IMR-90 (cell line): ENCODE data around the gene TBC1D22B. TPM values are rescaled to one million over a fixed set of nuclear protein-coding genes. Genes with fewer than 3 reads are reported as not detected.

Source experiments
- ATAC-seq: fragments of 200-7000 bp; cut with Tn5 transposase; 2 replicates; pipeline ENCODE4 v1.9.1; 2020; ENCODE audit warnings: low read depth, mild to moderate bottlenecking, moderate library complexity
- BruUV-seq: library from RNA; stranded (reverse); fragments of 400-500 nt; replicated peaks from 2 replicates; lab custom pipeline; 2021; lab: Mats Ljungman, UMichigan
- CTCF ChIA-PET: fragments of 300-600 bp; formaldehyde crosslinking; extraction: SDS; loops from one replicate; lab custom pipeline; 2021; ENCODE audit warnings: antibody characterized with exemption; lab: Yijun Ruan, JAX
- POLR2A ChIA-PET: fragments of 300-600 bp; sonication (Branson Sonifier 250); formaldehyde crosslinking; loops from one replicate; lab custom pipeline; 2022; ENCODE audit warnings: antibody characterized with exemption; ENCODE audit not compliant: unreplicated experiment; lab: Charles Lee
- DNase-seq: peaks from one replicate; pipeline ENCODE4 v3.0.0; 2013
- H2AFZ ChIP-seq: replicated peaks from 2 replicates; pipeline ENCODE3; 2013; ENCODE audit warnings: low read length, mild to moderate bottlenecking; ENCODE audit not compliant: poor library complexity
- H2AK5ac ChIP-seq: 2 replicates; pipeline ENCODE4 v1.6.1; 2013; ENCODE audit warnings: low read depth, low read length, inconsistent platforms
- H2AK9ac ChIP-seq: replicated peaks from 2 replicates; pipeline ENCODE3; 2013; ENCODE audit warnings: mild to moderate bottlenecking, low read depth, low read length, moderate library complexity; ENCODE audit not compliant: poor library complexity
- H2BK120ac ChIP-seq: 2 replicates; pipeline ENCODE4 v1.6.1; 2013; ENCODE audit warnings: low read depth, low read length, inconsistent platforms
- H2BK15ac ChIP-seq: 3 replicates; pipeline ENCODE4 v1.6.1; 2013; ENCODE audit warnings: low read depth, low read length, inconsistent platforms
- H2BK20ac ChIP-seq: 2 replicates; pipeline ENCODE4 v1.6.1; 2013; ENCODE audit warnings: low read depth, mild to moderate bottlenecking, inconsistent platforms, low read length, moderate library complexity
- H2BK5ac ChIP-seq: 2 replicates; pipeline ENCODE4 v1.6.1; 2013; ENCODE audit warnings: mild to moderate bottlenecking, low read depth, low read length, inconsistent platforms; ENCODE audit not compliant: poor library complexity, severe bottlenecking
- H3K14ac ChIP-seq: replicated peaks from 2 replicates; pipeline ENCODE4 v1.6.1; 2013; ENCODE audit warnings: low read depth, low read length, inconsistent platforms
- H3K18ac ChIP-seq: 2 replicates; pipeline ENCODE4 v1.6.1; 2013; ENCODE audit warnings: low read depth, low read length, control low read depth
- H3K23ac ChIP-seq: 2 replicates; pipeline ENCODE4 v1.6.1; 2013; ENCODE audit warnings: low read depth, low read length, inconsistent platforms
- H3K27ac ChIP-seq: 2 replicates; pipeline ENCODE4 v1.5.1; 2013; ENCODE audit warnings: mild to moderate bottlenecking, control low read depth, low read length; ENCODE audit not compliant: insufficient read depth
- H3K27me3 ChIP-seq: 2 replicates; pipeline ENCODE4 v1.6.1; 2013; ENCODE audit warnings: low read length; ENCODE audit not compliant: control insufficient read depth, insufficient read depth
- H3K36me3 ChIP-seq: 2 replicates; pipeline ENCODE4 v1.6.1; 2013; ENCODE audit warnings: low read length, mixed read lengths; ENCODE audit not compliant: control insufficient read depth, insufficient read depth
- H3K4ac ChIP-seq: 2 replicates; pipeline ENCODE4 v1.6.1; 2013; ENCODE audit warnings: low read depth, low read length, inconsistent platforms
- H3K4me1 ChIP-seq: 2 replicates; pipeline ENCODE4 v1.6.1; 2013; ENCODE audit warnings: low read length, mixed read lengths; ENCODE audit not compliant: control insufficient read depth, insufficient read depth
- H3K4me2 ChIP-seq: 2 replicates; pipeline ENCODE4 v1.6.1; 2013; ENCODE audit warnings: low read depth, mild to moderate bottlenecking, control low read depth, low read length, moderate library complexity
- H3K4me3 ChIP-seq: 2 replicates; pipeline ENCODE4 v1.5.1; 2013; ENCODE audit warnings: low read depth, mild to moderate bottlenecking, control low read depth, low read length, moderate library complexity; ENCODE audit not compliant: insufficient read depth
- H3K56ac ChIP-seq: 2 replicates; pipeline ENCODE4 v1.6.1; 2013; ENCODE audit warnings: low read length, inconsistent platforms; ENCODE audit not compliant: insufficient read depth; ENCODE audit errors: extremely low read depth
- H3K79me1 ChIP-seq, 2 experiments: 2 replicates each; pipeline ENCODE4 v1.6.1; 2013; ENCODE audit warnings: low read length in 2 of 2, inconsistent platforms in 1 of 2, low read depth in 1 of 2
- H3K9ac ChIP-seq: 2 replicates; pipeline ENCODE4 v1.6.1; 2013; ENCODE audit warnings: low read depth, low read length, control low read depth
- H3K9me1 ChIP-seq: 2 replicates; pipeline ENCODE4 v1.6.1; 2013; ENCODE audit warnings: low read length, inconsistent platforms; ENCODE audit not compliant: insufficient read depth
- H3K9me3 ChIP-seq: 2 replicates; pipeline ENCODE4 v1.6.1; 2013; ENCODE audit warnings: low read length; ENCODE audit not compliant: control insufficient read depth, insufficient read depth
- H4K20me1 ChIP-seq: 2 replicates; pipeline ENCODE4 v1.6.1; 2013; ENCODE audit warnings: low read length, inconsistent platforms; ENCODE audit not compliant: insufficient read depth
- H4K5ac ChIP-seq: 2 replicates; pipeline ENCODE4 v1.6.1; 2013; ENCODE audit warnings: mild to moderate bottlenecking, low read depth, low read length, control low read depth
- H4K8ac ChIP-seq, 2 experiments: 2 replicates each; pipeline ENCODE4 v1.6.1; 2013; ENCODE audit warnings: low read depth in 2 of 2, low read length in 2 of 2, control low read depth in 1 of 2, inconsistent platforms in 1 of 2
- H4K91ac ChIP-seq: 2 replicates; pipeline ENCODE4 v1.6.1; 2013; ENCODE audit warnings: low read depth, low read length, inconsistent platforms; ENCODE audit not compliant: insufficient read depth
- BHLHE40 ChIP-seq: fragments of 150-350 bp; IDR thresholded peaks from 2 replicates; pipeline ENCODE4 v1.6.1; 2016; ENCODE audit warnings: mild to moderate bottlenecking, low read depth, low read length
- CEBPB ChIP-seq: IDR thresholded peaks from 2 replicates; pipeline ENCODE4 v1.6.1; 2012; ENCODE audit warnings: low read depth, low read length, improper control_type of control experiment
- CHD1 ChIP-seq: IDR thresholded peaks from 2 replicates; pipeline ENCODE4 v1.6.1; 2012; ENCODE audit warnings: low read depth, low read length, improper control_type of control experiment
- FOS ChIP-seq: fragments of 150-350 bp; IDR thresholded peaks from 2 replicates; pipeline ENCODE4 v1.6.1; 2016; ENCODE audit warnings: low read depth, low read length
- MAFK ChIP-seq: IDR thresholded peaks from 2 replicates; pipeline ENCODE4 v1.6.1; 2012; ENCODE audit warnings: low read depth, low read length, improper control_type of control experiment
- MXI1 ChIP-seq: IDR thresholded peaks from 2 replicates; pipeline ENCODE4 v1.6.1; 2012; ENCODE audit warnings: low read depth, mild to moderate bottlenecking, low read length, moderate library complexity, borderline replicate concordance
- NFE2L2 ChIP-seq: fragments of 150-350 bp; IDR thresholded peaks from 2 replicates; pipeline ENCODE4 v1.6.1; 2016; ENCODE audit warnings: low read depth, mild to moderate bottlenecking, low read length
- RAD21 ChIP-seq: IDR thresholded peaks from 2 replicates; pipeline ENCODE4 v1.6.1; 2012; ENCODE audit warnings: low read length, improper control_type of control experiment
- RCOR1 ChIP-seq: IDR thresholded peaks from 2 replicates; pipeline ENCODE4 v1.6.1; 2012; ENCODE audit warnings: mild to moderate bottlenecking, low read length, improper control_type of control experiment; ENCODE audit not compliant: insufficient replicate concordance
- RFX5 ChIP-seq: IDR thresholded peaks from 2 replicates; pipeline ENCODE4 v1.8.0; 2012; ENCODE audit warnings: low read depth, mild to moderate bottlenecking, low read length, moderate library complexity
- SMC3 ChIP-seq: fragments of 150-350 bp; IDR thresholded peaks from 2 replicates; pipeline ENCODE4 v1.6.1; 2016; ENCODE audit warnings: low read depth, mild to moderate bottlenecking, antibody characterized with exemption, low read length, moderate library complexity
- WGBS, 2 experiments: methylation state at CpG; one replicate each; pipeline versions ENCODE4 v1.1.5 to v1.1.7; 2013; ENCODE audit warnings: missing lambda C conversion rate in 2 of 2; ENCODE audit not compliant: insufficient read length in 1 of 2; ENCODE audit errors: extremely low coverage in 2 of 2; 5-methylcytosine and 5-hydroxymethylcytosine counted together
- dilution Hi-C: fragments of 300-500 bp; cut with HindIII; formaldehyde crosslinking; loops from one replicate; pipeline ENCODE4 v1.14.3; 2018; ENCODE audit warnings: low sequenced_read_pairs; ENCODE audit not compliant: unreplicated experiment
- in situ Hi-C: fragments of 300-500 bp; cut with MboI; formaldehyde crosslinking; loops from 3 replicates; pipeline ENCODE4 v1.14.3; 2019; ENCODE audit warnings: low sequenced_read_pairs, inconsistent platforms, mixed read lengths
- intact Hi-C: fragments of 100-400 bp; cut with micrococcal nuclease; formaldehyde crosslinking; loops from 2 replicates; pipeline ENCODE4 v1.10.0; 2022
- polyA plus RNA-seq, 3 experiments: library from polyadenylated mRNA; depleted of rRNA; stranded (reverse); fragments of >200 nt; gene quantifications; 2 replicates each; pipeline ENCODE4 v1.2.3, GENCODE V29; 2012; ENCODE audit warnings: low replicate concordance in 1 of 3
- total RNA-seq: library from RNA; depleted of rRNA; stranded (reverse); fragments of >200 nt; gene quantifications from 2 replicates; pipeline ENCODE4 v1.2.3, GENCODE V29; 2012
- TF ChIP-seq, protein P1 (sequence below): fragments of 150-350 bp; IDR thresholded peaks from 2 replicates; pipeline ENCODE4 v1.6.1; 2016; ENCODE audit warnings: low read depth, mild to moderate bottlenecking, low read length, moderate library complexity, borderline replicate concordance

TBC1D22B gene
- total and polyA plus RNA-seq, 2 of the 4 experiments (the other 2 are of a cell fraction), result 6.6 to 7.5 TPM

- no peak overlapping the region for H3K23ac ChIP-seq
- H3K56ac ChIP-seq, result no peak overlapping the region
- ChIA-PET CTCF (interaction anchor here (1.2 kb wide), 1 partner anchor 34 kb away, joined by 3 read pairs; no protein-coding TSS in a partner anchor), POLR2A (no interaction called here)
- H3K4ac ChIP-seq, result no peak overlapping the region
- no peak overlapping the region for H2BK20ac ChIP-seq
- no peak overlapping the region for H2BK5ac ChIP-seq
- H3K9me3 ChIP-seq, result no peaks in the 10 kb centered on the region
- H3K9ac ChIP-seq, result no peak overlapping the region
- no peak overlapping the region for H2BK15ac ChIP-seq
- dilution Hi-C loops, result no loop called here
- no peaks in the 10 kb centered on the region for H3K4me1 ChIP-seq
- H2AK9ac ChIP-seq, result no peak overlapping the region
- ATAC-seq (no peak), DNase-seq (peak; percentile 14)
- H3K4me3 ChIP-seq, result no peak overlapping the region
- no peak overlapping the region for H2BK120ac ChIP-seq
- H3K14ac ChIP-seq, result no peak overlapping the region
- peaks cover 8% of the 10 kb centered on the region for H3K36me3 ChIP-seq
- no TSS peak for BruUV-seq
- no peak overlapping the region for H4K91ac ChIP-seq
- intact Hi-C loops, result no loop called here
- H3K79me1 ChIP-seq, result peaks cover 39 to 62% of the 10 kb centered on the region in 2 experiments
- no peak overlapping the region for H3K27ac ChIP-seq
- no peak overlapping the region for H4K5ac ChIP-seq
- H4K20me1 ChIP-seq, result peaks cover 15% of the 10 kb centered on the region; the same call in 1 of the 2 replicates
- WGBS, 2 experiments, result no CpG with 5 or more reads among the region's 1 CpG
- in situ Hi-C loops, result no loop called here
- H4K8ac ChIP-seq, result no peak overlapping the region
- no peak for TF ChIP-seq RAD21
- no peak for TF ChIP-seq CHD1
- TF ChIP-seq MXI1, result no peak
- TF ChIP-seq BHLHE40, result no peak
- TF ChIP-seq, protein P1, sequence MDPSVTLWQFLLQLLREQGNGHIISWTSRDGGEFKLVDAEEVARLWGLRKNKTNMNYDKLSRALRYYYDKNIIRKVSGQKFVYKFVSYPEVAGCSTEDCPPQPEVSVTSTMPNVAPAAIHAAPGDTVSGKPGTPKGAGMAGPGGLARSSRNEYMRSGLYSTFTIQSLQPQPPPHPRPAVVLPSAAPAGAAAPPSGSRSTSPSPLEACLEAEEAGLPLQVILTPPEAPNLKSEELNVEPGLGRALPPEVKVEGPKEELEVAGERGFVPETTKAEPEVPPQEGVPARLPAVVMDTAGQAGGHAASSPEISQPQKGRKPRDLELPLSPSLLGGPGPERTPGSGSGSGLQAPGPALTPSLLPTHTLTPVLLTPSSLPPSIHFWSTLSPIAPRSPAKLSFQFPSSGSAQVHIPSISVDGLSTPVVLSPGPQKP, result no peak
- no peak for TF ChIP-seq MAFK
- no peak for TF ChIP-seq RCOR1
- TF ChIP-seq FOS, result no peak
- no peak for TF ChIP-seq SMC3
- no peak for TF ChIP-seq CEBPB
- TF ChIP-seq NFE2L2, result no peak
- TF ChIP-seq RFX5, result no peak
- H3K27me3 ChIP-seq, result no peaks in the 10 kb centered on the region
- no peak overlapping the region for H3K4me2 ChIP-seq
- H3K9me1 ChIP-seq, result peaks cover 3% of the 10 kb centered on the region; the same call in 1 of the 2 replicates
- no peak overlapping the region for H2AK5ac ChIP-seq
- no peak overlapping the region for H2AFZ ChIP-seq
- no peak overlapping the region for H3K18ac ChIP-seq
These were observed 99.7 kb downstream of the TBC1D22B start for GRCh38 chr6:37357288-37357687.
